H1 (cell line): ENCODE data around the gene ENDOU.

ENCODE experiments used
- CEBPB ChIP-seq: IDR thresholded peaks from 2 replicates; pipeline ENCODE4 v1.6.1; 2012; ENCODE audit warnings: low read depth, low read length
- EP300 ChIP-seq, 2 experiments: IDR thresholded peaks; 1 replicate in 1 of 2; 2 replicates in 1 of 2; pipeline ENCODE4 v1.6.1; 2011 to 2012; ENCODE audit warnings: low read depth in 2 of 2, low read length in 2 of 2, mild to moderate bottlenecking in 2 of 2, borderline replicate concordance in 1 of 2, inconsistent platforms in 1 of 2, moderate library complexity in 1 of 2
- EZH2 ChIP-seq: fragments of 200-600 bp; sonication (generic); IDR thresholded peaks from 2 replicates; pipeline ENCODE4 v1.7.1; 2012; ENCODE audit warnings: low read depth, mild to moderate bottlenecking, moderate library complexity, low read length, inconsistent platforms; ENCODE audit not compliant: severe bottlenecking
- KDM5A ChIP-seq: fragments of 200-600 bp; IDR thresholded peaks from 2 replicates; pipeline ENCODE4 v1.7.1; 2012; ENCODE audit warnings: mild to moderate bottlenecking, low read length, inconsistent platforms, mixed read lengths
- POLR2A ChIP-seq, 2 experiments: IDR thresholded peaks; 1 replicate in 1 of 2; 2 replicates in 1 of 2; pipeline ENCODE4 v1.6.1; 2011; ENCODE audit warnings: low read depth in 2 of 2, low read length in 2 of 2, mild to moderate bottlenecking in 2 of 2; ENCODE audit errors: control extremely low read depth in 1 of 2
- POLR2AphosphoS5 ChIP-seq: IDR thresholded peaks from 2 replicates; pipeline ENCODE4 v1.6.1; 2011; ENCODE audit warnings: low read depth, low read length
- TEAD4 ChIP-seq: IDR thresholded peaks from 2 replicates; pipeline ENCODE4 v1.6.1; 2012; ENCODE audit warnings: low read depth, low read length, inconsistent platforms, mixed read lengths
- TF ChIP-seq, protein P1 (sequence below): IDR thresholded peaks from 2 replicates; pipeline ENCODE4 v1.6.1; 2011; ENCODE audit warnings: low read length, improper control_type of control experiment
- TF ChIP-seq, protein P2 (sequence below), 3 experiments: IDR thresholded peaks; 1 replicate in 2 of 3; 2 replicates in 1 of 3; pipeline versions ENCODE4 v1.5.1 to v1.6.1; 2011; ENCODE audit warnings: low read length in 3 of 3, mild to moderate bottlenecking in 3 of 3, inconsistent platforms in 2 of 3, low read depth in 1 of 3, moderate library complexity in 1 of 3; ENCODE audit not compliant: insufficient read depth in 1 of 3; ENCODE audit errors: control extremely low read depth in 1 of 3

DNA sequence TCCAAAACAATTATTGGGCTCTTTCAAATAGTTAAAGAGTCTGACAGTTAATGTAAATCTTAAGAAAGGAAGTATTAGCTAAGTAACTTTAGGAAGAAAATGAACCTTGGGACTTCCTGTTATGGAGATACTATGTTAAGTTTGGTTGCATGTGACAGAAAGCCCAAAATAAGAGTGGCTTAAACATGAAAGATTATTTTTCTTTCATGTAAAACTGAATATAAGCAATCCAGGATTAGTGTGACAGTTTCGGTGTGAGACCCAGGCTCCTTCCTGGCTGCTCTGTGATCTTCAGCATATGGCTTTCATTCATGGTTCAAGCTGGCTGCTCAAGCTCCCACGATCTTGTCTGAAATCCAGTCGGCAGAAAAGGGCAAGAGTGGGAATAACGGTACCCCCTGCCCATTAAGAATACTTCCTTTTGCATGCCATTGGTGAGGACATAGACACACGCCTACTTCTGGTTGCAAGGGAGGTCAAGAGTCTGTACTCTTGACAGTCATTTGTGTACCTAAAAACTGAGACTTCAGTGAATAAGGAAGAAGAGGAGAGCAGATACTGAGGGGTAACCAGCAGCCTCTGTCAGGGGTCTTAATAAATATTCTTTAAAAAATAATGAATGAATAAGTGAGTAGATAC, 17.3 kb downstream of the ENDOU start:
- TF ChIP-seq, protein P1, sequence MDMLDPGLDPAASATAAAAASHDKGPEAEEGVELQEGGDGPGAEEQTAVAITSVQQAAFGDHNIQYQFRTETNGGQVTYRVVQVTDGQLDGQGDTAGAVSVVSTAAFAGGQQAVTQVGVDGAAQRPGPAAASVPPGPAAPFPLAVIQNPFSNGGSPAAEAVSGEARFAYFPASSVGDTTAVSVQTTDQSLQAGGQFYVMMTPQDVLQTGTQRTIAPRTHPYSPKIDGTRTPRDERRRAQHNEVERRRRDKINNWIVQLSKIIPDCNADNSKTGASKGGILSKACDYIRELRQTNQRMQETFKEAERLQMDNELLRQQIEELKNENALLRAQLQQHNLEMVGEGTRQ = no peak
- TF ChIP-seq POLR2A (IDR thresholded peaks at IDR 0.05; ENCODE audit: control extremely low read depth in 1 of 2, low read depth in 2 of 2, low read length in 2 of 2) (no peak), POLR2AphosphoS5 (no peak), EP300 (IDR thresholded peaks at IDR 0.05; ENCODE audit: borderline replicate concordance in 1 of 2, low read depth in 2 of 2, low read length in 2 of 2) (no peak), TEAD4 (no peak), KDM5A (no peak), CEBPB (no peak), EZH2 (no peak)
- TF ChIP-seq, protein P2, sequence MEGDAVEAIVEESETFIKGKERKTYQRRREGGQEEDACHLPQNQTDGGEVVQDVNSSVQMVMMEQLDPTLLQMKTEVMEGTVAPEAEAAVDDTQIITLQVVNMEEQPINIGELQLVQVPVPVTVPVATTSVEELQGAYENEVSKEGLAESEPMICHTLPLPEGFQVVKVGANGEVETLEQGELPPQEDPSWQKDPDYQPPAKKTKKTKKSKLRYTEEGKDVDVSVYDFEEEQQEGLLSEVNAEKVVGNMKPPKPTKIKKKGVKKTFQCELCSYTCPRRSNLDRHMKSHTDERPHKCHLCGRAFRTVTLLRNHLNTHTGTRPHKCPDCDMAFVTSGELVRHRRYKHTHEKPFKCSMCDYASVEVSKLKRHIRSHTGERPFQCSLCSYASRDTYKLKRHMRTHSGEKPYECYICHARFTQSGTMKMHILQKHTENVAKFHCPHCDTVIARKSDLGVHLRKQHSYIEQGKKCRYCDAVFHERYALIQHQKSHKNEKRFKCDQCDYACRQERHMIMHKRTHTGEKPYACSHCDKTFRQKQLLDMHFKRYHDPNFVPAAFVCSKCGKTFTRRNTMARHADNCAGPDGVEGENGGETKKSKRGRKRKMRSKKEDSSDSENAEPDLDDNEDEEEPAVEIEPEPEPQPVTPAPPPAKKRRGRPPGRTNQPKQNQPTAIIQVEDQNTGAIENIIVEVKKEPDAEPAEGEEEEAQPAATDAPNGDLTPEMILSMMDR (IDR thresholded peaks at IDR 0.05; ENCODE audit: control extremely low read depth in 1 of 3, insufficient read depth in 1 of 3, low read depth in 1 of 3, low read length in 3 of 3) = no peak
